ENCODE data around the gene IMMT.

DNA sequence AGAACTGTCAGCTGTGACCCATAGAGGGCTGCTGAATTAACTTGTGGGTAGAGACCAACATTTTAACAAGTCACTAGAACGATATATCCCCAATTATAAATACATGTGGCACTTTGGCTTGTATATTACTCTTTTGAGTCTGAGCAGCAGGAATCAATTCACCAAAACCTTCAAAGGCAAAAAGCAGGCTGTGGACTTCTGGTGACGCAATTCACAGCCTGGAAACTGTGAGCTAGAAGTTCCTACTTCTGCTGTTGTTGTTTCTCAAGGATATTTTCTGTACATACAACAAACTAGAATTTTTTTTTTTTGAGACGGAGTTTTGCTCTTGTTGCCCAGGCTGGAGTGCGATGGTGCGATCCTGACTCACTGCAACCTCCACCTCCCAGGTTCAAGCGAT, 52.0 kb downstream of the IMMT start:
- TF ChIP-seq, protein P1, sequence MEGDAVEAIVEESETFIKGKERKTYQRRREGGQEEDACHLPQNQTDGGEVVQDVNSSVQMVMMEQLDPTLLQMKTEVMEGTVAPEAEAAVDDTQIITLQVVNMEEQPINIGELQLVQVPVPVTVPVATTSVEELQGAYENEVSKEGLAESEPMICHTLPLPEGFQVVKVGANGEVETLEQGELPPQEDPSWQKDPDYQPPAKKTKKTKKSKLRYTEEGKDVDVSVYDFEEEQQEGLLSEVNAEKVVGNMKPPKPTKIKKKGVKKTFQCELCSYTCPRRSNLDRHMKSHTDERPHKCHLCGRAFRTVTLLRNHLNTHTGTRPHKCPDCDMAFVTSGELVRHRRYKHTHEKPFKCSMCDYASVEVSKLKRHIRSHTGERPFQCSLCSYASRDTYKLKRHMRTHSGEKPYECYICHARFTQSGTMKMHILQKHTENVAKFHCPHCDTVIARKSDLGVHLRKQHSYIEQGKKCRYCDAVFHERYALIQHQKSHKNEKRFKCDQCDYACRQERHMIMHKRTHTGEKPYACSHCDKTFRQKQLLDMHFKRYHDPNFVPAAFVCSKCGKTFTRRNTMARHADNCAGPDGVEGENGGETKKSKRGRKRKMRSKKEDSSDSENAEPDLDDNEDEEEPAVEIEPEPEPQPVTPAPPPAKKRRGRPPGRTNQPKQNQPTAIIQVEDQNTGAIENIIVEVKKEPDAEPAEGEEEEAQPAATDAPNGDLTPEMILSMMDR (IDR thresholded peaks at IDR 0.05) = no peak
- TF ChIP-seq EZH2 (IDR thresholded peaks at IDR 0.05; ENCODE audit: borderline replicate concordance, insufficient read depth, low read depth, low read length, poor library complexity, severe bottlenecking) = no peak

All from B cell (primary cell).